ENCODE measurements around the gene GARIN5A.
"Not testable (repeated sequence)": the region's sequence is repeated elsewhere in the genome, so short reads cannot be mapped to it uniquely, and the experiment has no call there.

The GARIN5A gene

DNA sequence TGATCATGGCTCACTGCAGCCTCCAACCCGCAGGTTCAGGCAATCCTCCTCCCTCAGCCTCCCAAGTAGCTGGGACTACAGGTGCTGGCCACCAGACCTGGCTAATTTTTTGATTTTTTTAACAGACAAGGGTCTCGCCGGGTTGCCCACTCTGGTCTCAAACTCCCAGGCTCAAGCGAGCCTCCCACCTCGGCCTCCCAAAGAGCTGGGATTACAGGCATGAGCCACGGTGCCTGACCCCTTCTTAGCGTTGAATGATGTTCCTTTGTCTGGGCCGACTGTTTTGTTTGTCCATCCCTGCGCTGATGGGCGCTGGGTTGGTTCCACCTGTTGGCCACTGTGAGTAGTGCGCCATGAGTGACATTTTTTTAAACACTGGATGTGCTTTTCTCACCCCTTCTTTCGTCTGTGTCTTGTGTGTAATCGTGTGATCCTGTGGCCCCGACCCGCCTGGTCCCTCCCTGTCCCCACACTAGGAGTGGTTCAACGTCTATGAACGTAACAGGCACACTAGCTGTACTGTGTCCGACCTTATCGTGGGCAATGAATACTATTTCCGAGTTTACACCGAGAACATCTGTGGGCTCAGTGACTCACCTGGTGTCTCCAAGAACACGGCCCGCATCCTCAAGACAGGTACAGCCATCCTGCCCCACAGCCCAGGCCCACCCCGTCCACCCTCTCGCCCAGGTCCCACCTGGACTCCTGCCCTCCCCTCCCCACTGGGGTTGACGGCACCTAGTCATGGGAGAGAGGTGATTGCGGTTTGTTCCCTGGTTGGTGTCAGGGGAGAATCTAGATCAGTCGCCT is 15.4 kb downstream of the GARIN5A start:
- DNase-seq = peak; percentile 62

DNA sequence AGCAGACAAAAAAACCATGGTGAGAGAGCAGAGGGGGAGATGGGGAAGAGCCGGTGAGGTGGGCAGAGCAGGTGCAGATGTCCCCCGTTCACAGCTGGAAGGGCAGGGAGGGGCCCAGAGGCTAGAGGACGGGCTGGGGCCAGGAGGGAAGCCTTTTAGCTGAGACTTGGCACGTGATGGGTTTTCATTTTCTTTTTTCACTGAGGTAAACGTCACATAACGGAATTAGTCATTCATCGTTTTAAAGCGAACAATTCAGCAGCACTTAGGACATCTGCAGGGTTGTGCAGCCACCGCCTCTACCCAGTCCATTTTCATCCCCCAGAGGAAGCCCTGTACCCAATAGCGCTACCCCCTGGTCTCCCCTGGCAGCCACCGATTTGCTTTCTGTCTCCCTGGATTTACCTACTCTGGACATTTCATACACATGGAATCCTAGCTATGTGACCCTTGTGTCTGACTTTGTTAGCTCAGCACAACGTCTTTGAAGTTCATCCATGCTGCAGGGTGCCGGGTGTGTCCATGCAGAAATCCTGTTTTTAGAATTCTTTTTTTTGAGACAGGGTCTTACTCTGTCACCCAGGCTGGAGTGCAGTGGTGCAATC is 16.4 kb downstream of the GARIN5A start:
- no peak for DNase-seq

DNA sequence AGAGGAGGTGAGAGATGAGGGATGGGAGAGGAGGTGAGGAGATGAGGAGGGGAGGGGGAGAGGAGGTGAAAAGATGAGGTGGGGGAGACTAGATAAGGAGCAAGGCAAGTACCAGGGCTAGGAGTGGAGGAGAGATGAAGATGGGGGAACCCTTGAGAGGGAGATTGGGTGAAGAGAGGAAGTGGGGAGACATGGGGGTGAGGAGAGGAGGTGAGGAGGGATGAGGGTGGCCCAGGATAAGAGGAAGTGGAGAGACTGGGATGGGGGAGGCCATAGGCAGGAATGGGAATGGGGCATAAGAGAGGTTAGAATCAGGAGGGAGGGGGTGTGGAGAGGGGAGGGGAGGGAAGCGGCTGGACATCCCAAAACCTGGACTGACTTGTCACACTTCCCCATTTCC is 17.0 kb downstream of the GARIN5A start:
- DNase-seq = no peak

DNA sequence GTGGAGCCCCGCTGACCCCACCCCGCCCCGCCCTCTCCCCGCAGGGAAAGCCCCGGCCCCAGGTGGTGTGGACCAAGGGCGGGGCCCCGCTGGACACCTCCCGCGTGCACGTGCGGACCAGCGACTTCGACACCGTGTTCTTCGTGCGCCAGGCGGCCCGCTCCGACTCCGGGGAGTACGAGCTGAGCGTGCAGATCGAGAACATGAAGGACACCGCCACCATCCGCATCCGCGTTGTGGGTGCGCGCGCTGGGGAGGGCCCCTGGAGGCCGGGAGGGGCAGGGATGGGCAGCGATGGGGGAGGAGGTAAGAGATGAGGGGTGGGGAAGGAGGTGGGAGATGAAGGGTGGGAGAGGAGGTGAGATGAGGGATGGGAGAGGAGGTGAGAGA is 17.6 kb downstream of the GARIN5A start:
- DNase-seq = no peak

DNA sequence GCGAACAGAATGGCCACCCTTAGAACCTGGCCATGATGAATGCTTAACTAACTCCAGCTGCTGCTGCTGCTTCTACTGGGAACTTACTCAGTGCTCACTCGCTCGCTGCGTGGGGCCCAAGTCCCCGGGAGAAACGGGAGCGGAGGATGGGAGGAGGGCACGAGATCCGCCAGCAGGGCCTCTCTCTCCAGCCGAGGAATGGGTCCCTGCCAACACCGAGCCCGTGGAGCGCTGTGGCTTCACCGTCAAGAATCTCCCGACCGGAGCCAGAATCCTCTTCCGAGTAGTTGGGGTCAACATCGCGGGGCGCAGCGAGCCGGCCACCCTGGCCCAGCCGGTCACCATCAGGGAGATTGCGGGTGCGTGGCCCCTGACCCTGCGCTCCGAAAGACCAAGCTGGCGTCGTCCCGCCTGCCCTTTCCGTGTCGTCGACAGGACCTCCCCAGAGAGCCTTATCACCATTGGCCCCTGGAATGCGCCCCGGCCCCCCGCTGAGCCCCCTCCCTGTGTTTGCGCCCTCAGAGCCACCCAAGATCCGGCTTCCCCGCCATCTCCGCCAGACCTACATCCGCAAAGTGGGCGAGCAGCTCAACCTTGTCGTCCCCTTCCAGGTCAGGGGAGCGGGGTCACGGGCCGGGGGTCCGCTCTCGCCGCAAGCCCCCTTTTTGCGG is 18.1 kb downstream of the GARIN5A start:
- DNase-seq = no peak

DNA sequence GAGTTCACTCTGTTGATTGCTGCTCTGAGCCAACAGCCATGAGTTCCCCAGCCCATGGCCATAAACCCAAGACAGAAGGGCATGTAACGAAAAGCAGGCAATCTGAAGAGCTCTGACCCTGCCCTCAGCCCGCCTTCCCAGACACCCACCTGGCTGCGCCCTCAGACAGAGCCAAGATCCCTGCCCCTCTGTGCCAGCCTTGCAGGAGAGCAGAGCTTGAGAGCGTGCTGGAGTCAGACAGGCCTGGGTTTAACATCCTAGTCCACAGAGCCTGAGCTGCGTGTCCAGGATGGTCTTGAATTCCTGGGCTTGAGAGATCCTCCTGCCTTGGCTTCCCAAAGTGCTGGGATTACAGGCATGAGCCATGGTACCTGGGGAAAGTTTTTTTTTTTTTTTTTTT is 19.3 kb downstream of the GARIN5A start:
- DNase-seq = no peak

DNA sequence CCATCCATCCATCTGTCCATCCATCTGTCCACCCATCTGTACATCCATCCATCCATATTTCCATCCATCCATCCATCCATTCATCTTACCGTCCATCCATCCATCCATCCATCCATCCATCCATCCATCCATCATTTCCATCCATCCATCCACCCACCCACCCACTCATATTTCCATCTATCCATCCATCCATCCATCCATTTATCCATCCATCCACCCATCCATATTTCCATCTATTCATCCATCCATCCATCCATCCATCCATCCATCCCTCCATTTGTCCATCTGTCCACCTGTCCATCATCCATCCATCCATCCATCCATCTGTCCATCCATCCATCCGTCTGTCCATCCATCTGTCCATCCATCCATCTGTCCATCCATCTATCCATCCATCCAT is 20.7 kb downstream of the GARIN5A start:
- DNase-seq = no peak

DNA sequence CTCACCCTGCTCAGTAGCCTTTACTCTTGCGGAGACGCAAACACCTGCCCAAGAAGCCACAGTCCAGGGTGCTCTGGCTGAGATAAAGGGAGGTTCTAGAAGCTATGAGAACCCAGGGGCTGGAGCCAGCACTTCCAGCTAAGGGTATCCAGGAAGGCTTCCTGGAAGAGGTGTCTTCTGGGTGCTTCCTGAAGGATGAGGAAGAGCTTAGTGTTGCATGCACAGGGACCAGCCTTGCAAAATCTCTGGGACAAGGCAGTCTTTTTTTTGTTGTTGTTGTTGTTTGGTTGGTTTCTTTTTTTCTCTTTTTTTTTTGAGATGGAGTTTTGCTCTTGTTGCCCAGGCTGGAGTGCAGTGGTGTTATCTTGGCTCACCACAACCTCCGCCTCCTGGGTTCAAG is 23.4 kb downstream of the GARIN5A start:
- no peak for DNase-seq

DNA sequence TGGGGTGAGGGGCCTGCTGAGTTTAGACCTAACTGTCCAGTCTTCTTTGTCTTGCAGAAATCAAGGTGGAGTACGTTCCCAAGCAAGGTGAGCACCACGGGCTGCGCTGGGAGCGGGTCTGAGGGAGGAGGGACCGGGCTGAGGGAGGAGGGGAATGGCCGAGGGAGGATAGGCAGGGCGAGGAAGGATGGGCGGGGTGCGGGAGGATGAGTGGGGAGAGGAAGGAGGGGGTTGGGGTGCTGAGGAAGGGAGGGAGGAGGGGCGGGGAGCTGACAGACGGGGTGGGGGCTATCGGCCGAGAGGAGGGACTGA is 25.5 kb downstream of the GARIN5A start:
- no peak for DNase-seq

DNA sequence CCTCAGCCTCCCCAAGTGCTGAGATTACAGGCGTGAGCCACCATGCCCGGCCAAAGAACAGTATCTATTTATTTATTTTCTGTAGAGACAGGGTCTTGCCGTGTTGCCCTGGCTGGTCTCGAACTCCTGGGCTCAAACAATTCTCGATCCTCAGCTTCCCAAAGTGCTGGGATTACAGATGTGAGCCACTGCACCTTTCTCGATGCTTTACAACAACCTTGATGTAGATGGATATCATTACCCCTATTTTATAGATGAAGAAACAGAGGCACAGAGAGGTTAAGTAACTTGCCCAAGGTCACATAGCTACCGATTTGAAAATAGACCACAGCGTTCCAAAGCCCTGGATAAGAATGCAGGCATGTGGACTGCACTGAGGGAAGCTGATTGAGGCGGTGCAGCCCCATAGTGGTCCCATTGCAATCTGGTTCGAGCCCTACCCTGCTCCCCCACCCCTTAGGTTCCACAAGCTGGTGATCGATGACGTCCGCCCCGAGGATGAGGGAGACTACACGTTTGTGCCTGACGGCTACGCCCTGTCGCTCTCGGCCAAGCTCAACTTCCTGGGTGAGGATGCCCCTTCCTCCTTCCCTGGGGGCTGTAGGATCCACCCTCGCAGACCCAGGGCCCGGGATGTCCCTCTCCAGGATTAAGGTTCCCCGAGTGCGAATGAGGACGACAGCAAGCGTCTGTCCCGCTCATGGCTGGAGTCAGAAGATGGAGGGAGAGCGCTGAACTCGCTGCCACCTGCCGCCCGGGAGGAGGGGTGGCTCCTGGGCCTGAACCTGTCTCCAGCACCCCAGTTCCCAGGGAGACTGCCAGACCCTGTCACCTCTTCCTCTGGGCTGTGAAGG is 26.1 kb downstream of the GARIN5A start:
- DNase-seq = no peak

DNA sequence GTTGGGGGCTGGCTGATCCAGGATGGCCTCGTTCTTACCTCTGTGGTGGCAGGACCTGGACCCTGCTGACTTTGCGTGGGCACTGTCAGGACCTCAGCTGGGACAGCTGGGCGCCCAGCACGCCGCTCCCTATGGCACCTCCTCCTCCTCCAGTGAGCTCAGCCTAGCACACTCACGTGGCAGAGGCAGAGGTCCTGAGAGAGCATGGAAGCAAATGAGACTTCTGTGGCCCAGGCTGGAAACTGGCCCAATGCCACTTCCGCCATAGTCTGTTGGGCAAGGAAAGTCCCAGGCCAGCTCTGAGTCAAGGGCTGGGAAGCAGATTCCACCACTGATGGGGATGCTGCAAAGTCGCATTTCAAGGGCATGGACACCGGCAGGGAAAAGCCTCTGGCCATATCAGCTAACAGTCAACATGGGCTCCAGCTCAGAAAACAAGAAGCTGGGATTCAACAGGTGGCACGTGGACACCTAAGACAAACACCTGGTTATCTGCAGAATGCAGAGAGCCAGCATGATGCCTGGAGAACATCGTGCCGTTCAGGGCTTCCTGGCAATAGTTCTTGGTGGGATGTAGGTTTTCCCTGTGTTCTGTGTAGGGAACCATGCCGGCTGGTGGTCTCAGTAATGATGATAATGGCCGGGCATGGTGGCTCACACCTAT is 27.3 kb downstream of the GARIN5A start:
- DNase-seq = no peak

DNA sequence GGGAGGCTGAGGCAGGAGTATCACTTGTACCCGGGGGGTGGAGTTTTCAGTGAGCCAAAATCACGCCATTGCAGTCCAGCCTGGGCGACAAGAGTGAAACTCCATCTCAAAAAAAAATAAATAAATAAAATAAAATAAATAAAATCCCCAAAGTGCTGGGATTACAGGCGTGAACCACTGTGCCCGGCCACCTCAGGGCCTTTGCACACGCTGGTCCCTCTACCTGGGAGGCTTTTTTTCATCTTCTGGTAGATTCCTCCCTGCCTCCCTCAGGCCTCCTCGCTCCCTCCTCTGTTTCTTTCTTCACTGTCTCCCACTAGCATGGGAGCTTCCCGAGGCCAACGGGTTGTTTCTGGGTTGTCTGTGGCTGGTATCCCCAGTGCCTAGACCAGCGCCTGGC is 28.9 kb downstream of the GARIN5A start:
- DNase-seq = no peak

DNA sequence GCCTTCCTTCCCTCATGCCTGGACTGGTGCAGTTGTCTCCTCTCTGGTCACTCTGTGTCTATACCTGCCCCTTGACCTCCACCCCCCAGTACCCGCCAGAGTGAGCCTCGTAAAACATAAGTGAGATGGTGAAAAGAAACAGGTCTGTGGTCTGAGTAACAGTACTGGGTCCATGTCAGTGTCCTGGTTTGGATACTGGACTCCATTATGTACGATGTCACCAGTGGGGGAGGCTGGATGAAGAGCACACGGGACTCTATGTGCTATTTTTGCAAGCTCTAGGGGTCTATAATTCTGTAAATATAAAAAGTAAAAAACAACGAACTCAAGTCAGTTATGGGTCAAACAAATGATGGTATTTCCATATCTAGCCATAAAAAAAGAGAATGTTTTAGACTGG is 29.6 kb downstream of the GARIN5A start:
- DNase-seq = no peak

DNA sequence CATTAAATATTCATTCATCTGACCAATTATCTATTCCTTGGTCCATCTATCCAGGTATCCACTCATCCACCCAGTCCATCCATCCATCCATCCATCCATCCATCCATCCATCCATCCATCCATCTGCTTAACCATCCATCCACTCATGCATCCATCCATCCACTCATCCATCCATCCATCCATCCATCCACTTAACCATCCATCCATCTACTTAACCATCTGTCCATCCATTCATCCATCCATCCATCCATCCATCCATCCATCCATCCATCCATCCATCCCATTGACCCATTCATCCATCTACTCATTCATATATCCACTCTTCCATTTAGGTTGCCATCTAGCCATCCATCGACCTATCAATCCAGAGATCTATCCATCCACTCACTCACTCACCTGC is 32.6 kb downstream of the GARIN5A start:
- no peak for DNase-seq

DNA sequence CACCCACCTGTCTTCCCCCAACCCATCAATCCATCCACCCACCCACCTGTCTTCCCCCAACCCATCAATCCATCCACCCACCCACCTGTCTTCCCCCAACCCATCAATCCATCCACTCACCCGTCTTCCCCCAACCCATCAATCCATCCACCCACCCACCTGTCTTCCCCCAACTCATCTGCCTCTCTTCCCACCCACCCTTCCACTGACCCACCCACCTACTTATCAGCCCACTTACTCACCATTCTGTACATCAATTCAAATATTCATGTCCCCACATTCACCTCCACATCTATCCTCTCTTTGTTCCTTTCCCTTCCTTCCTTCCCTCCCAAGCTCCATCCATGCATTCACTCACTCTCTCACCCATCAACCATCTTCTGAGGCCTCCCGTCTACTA is 37.5 kb downstream of the GARIN5A start:
- DNase-seq = not testable (repeated sequence)

DNA sequence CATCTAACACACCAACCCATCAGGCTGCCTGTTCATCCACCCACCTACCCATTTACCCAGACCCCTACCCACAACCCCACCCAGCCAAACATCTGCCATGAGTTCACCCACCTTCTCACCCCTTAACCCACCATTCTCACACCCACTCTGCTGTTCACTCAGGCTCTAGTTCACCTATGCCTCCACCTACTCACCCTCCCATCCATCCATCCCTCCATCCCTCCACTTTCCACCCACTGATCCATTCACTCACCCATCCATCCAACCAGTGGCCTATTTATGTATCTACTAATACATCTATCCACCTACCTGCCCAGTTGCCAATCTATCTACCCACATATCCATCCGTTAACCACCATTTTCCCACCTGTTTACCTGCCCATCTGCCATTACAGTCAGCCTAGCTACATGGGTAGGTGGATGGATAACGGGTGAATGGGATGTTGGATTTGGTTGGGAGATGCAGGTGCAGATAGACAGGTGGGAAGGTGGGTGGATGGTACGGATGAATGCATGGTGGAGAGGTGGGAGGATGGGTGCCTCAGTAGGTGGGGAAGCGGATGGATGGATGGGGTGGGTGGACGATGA is 38.7 kb downstream of the GARIN5A start:
- DNase-seq = no peak

DNA sequence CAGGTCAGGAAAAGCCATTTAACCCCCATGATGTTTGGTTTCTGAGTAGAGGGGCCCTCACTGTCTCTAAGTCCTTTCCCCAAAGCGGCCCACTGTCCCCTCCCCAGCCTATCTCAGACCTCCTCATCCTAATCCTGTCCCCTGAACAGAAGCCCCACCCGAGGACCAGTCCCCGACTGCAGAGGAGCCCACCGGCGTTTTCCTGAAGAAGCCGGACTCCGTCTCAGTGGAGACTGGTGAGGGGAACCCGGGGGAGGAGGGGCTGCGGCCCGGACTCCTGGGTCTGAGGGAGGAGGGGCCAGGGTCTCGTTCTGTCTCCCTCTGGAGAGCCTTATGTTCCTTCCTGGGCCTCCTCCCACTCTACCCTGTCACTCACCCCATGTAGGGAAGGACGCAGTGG is 41.0 kb downstream of the GARIN5A start:
- DNase-seq = no peak

DNA sequence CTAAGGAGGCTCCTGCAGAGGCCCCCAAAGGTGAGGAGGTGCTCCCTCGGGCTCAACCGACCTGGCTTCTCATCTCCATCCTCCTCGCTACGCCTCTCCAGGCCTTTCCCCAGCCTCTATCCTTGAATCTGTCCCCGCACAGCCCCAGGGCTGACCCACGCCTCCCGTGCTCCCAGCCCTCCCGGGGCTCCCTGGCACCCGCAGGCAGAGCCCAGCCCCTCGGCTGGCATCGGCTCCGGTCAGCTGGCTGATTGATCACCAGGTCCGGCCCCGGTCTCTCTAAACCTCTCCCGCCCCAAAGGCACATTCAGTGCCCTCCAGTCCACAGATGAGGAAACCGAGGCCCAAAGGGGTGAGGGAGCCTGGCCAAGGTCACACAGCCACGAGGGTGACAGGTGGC is 41.4 kb downstream of the GARIN5A start:
- no peak for DNase-seq

DNA sequence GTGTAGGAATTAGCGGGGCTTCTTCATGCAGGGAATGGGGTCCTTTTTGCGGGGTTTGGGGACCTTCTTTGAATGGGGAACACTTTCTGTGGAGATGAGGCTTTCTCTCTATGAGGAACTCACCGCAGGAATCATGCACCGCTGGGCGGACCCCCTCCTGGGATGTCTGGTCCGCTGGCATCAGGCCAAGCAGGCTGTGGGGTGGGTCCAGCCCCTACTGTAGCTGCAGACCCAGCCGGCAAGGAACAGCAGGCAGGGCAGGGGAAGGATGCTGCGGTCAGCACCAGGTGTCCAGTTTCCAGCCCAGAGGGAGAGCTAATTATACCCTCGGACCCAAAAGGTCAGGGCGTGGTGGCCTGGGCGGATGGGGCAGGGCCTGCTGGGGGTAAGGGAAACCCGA is 42.1 kb downstream of the GARIN5A start:
- DNase-seq = no peak

DNA sequence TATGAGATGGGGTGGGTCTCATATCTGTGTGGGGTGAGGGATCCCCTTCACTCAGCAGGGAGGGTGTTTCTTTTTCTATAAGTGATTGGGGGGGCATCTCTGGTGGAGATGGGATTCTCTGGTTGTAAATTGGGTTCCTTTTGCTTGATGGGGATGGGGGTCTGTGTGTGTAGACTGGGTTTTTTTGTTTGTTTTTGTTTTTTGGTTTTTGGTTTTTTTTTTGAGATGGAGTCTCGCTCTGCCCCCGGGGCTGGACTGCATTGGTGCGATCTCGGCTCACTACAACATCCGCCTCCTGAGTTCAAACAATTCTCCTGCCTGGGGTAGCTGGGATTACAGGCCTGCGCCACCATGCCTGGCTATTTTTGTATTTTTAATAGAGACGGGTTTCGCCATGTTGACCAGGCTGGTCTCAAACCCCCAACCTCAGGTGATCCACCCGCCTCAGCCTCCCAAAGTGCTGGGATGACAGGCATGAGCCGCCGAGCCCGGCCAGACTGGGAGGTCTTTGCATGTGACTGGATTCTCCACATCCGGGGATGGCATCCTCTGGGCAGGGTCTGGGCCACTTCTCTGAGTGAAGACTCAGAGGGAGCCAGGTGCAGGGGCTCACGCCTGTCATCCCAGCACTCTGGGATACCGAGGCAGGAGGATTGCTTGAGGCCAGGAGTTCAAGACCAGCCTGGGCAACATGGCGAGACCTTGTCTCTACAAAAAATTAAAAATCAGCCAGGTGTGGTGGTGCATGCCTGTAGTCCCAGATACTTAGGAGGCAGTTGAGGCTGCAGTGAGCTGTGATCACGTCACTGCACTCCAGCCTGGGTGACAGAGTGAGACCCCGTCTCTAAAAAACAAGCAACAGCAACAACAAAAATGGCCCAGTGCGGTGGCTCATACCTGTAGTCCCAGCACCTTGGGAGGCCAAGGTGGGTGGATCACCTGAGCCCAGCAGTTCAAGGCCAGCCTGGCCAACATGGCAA is 43.2 kb downstream of the GARIN5A start:
- no peak for DNase-seq

Measured in stimulated activated CD4-positive, alpha-beta T cell treated with anti-CD3 and anti-CD28 coated beads, Interleukin-4, amount 100 ng/mL, for 24 hours (primary cell).